ENCODE results near the gene COX7A2L. TPM values are rescaled to one million over a fixed set of nuclear protein-coding genes. Genes with fewer than 3 reads are reported as not detected.

Gene COX7A2L
- total RNA-seq, 1 experiment from 2014 or later, result 99.5 TPM

DNA sequence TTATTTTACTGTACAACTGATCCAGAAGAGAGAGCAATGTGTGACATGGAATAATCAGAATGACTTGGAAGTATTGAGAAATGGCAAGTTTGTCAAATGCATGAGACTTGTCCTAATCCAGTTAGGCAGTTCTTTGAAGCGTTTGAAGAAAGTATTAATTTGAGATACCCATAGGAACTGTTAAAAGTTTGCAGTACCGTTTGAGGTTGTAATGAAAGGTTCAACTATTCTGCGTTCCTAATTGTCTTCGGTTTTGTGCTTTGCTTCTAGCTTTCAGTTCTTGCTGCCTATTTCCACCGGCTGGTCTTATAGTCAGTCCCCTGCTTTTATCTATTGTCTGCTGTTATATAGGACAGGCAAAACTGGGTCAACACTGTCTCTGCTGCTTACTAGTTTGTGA, 41.8 kb downstream of the COX7A2L start (continued):
- TF ChIP-seq, protein P1, sequence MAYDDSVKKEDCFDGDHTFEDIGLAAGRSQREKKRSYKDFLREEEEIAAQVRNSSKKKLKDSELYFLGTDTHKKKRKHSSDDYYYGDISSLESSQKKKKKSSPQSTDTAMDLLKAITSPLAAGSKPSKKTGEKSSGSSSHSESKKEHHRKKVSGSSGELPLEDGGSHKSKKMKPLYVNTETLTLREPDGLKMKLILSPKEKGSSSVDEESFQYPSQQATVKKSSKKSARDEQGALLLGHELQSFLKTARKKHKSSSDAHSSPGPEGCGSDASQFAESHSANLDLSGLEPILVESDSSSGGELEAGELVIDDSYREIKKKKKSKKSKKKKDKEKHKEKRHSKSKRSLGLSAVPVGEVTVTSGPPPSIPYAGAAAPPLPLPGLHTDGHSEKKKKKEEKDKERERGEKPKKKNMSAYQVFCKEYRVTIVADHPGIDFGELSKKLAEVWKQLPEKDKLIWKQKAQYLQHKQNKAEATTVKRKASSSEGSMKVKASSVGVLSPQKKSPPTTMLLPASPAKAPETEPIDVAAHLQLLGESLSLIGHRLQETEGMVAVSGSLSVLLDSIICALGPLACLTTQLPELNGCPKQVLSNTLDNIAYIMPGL (CRISPR knock-in tag; IDR thresholded peaks at IDR 0.05), result no peak
- TF ChIP-seq, protein P2, sequence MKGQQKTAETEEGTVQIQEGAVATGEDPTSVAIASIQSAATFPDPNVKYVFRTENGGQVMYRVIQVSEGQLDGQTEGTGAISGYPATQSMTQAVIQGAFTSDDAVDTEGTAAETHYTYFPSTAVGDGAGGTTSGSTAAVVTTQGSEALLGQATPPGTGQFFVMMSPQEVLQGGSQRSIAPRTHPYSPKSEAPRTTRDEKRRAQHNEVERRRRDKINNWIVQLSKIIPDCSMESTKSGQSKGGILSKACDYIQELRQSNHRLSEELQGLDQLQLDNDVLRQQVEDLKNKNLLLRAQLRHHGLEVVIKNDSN (CRISPR knock-in tag; IDR thresholded peaks at IDR 0.05), result no peak
- TF ChIP-seq, protein P3, sequence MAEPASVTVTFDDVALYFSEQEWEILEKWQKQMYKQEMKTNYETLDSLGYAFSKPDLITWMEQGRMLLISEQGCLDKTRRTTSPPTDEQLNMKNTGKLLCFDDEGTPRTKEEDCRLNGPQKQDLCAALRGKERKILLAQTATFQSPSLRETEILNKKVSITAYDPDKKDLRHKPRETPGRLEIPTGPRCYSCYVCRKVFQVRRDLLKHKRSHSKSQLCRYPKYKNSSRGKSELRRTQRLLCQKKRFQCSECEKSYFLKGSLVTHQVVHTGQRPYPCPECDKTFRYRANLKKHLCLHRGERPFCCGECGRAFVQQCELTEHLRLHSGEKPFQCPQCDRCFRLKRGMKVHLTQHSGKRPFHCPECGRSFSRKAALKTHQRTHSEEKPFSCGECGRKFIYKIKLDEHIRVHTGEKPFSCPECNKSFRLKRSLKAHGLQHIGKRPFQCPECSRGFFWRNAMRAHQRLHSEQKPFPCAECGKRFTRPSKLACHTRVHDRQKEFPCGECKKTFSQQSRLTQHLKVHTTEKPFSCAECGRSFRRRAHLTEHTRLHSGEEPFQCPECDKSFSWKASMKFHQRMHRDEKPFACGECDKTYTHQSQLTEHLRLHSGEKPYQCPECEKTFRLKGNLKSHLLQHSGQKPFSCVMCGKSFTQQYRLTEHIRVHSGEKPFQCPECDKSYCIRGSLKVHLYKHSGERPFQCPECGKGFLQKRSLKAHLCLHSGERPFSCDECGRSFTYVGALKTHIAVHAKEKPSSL (CRISPR knock-in tag; conservative IDR thresholded peaks at IDR 0.05), result no peak
- TF ChIP-seq, protein P4, sequence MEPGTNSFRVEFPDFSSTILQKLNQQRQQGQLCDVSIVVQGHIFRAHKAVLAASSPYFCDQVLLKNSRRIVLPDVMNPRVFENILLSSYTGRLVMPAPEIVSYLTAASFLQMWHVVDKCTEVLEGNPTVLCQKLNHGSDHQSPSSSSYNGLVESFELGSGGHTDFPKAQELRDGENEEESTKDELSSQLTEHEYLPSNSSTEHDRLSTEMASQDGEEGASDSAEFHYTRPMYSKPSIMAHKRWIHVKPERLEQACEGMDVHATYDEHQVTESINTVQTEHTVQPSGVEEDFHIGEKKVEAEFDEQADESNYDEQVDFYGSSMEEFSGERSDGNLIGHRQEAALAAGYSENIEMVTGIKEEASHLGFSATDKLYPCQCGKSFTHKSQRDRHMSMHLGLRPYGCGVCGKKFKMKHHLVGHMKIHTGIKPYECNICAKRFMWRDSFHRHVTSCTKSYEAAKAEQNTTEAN (CRISPR knock-in tag; IDR thresholded peaks at IDR 0.05), result no peak

DNA sequence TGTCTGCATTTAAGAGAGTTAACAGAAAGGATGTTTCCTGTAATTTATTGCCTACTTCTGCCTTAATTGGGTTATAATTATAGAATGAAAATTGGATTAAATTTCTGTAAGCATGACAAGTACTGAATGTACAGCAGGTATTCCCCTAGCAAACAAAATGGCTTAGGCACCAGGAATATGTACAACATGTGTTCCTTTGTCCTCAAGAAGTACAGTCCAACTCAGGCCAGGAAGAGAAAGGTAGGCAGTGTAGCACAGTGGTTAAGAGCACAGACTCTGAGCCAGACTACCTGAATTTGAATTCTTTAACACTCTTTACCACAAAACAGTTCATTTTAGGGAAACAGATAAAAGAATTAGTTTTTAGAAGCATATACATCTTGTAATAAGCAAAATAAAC, 43.1 kb downstream of the COX7A2L start:
- TF ChIP-seq, protein P5, sequence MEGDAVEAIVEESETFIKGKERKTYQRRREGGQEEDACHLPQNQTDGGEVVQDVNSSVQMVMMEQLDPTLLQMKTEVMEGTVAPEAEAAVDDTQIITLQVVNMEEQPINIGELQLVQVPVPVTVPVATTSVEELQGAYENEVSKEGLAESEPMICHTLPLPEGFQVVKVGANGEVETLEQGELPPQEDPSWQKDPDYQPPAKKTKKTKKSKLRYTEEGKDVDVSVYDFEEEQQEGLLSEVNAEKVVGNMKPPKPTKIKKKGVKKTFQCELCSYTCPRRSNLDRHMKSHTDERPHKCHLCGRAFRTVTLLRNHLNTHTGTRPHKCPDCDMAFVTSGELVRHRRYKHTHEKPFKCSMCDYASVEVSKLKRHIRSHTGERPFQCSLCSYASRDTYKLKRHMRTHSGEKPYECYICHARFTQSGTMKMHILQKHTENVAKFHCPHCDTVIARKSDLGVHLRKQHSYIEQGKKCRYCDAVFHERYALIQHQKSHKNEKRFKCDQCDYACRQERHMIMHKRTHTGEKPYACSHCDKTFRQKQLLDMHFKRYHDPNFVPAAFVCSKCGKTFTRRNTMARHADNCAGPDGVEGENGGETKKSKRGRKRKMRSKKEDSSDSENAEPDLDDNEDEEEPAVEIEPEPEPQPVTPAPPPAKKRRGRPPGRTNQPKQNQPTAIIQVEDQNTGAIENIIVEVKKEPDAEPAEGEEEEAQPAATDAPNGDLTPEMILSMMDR (IDR thresholded peaks at IDR 0.05), result no peak
- TF ChIP-seq, protein P6, sequence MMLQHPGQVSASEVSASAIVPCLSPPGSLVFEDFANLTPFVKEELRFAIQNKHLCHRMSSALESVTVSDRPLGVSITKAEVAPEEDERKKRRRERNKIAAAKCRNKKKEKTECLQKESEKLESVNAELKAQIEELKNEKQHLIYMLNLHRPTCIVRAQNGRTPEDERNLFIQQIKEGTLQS (CRISPR knock-in tag; conservative IDR thresholded peaks at IDR 0.05), result no peak
- TF ChIP-seq CREM (CRISPR knock-in tag; IDR thresholded peaks at IDR 0.05), result no peak
- no peak for TF ChIP-seq ZNF317 (CRISPR knock-in tag; IDR thresholded peaks at IDR 0.05; ENCODE audit: borderline replicate concordance, low read depth)
- TF ChIP-seq, protein P3 (CRISPR knock-in tag; conservative IDR thresholded peaks at IDR 0.05), result no peak
- no peak for TF ChIP-seq ATF1 (CRISPR knock-in tag; IDR thresholded peaks at IDR 0.05)
- TF ChIP-seq, protein P7, sequence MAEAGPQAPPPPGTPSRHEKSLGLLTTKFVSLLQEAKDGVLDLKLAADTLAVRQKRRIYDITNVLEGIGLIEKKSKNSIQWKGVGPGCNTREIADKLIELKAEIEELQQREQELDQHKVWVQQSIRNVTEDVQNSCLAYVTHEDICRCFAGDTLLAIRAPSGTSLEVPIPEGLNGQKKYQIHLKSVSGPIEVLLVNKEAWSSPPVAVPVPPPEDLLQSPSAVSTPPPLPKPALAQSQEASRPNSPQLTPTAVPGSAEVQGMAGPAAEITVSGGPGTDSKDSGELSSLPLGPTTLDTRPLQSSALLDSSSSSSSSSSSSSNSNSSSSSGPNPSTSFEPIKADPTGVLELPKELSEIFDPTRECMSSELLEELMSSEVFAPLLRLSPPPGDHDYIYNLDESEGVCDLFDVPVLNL (CRISPR knock-in tag; IDR thresholded peaks at IDR 0.05; ENCODE audit: borderline replicate concordance, low read depth), result no peak
- no peak for TF ChIP-seq ZNF423 (CRISPR knock-in tag; IDR thresholded peaks at IDR 0.05)
- TF ChIP-seq, protein P8, sequence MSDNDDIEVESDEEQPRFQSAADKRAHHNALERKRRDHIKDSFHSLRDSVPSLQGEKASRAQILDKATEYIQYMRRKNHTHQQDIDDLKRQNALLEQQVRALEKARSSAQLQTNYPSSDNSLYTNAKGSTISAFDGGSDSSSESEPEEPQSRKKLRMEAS (CRISPR knock-in tag; IDR thresholded peaks at IDR 0.05), result no peak
- TF ChIP-seq, protein P9, sequence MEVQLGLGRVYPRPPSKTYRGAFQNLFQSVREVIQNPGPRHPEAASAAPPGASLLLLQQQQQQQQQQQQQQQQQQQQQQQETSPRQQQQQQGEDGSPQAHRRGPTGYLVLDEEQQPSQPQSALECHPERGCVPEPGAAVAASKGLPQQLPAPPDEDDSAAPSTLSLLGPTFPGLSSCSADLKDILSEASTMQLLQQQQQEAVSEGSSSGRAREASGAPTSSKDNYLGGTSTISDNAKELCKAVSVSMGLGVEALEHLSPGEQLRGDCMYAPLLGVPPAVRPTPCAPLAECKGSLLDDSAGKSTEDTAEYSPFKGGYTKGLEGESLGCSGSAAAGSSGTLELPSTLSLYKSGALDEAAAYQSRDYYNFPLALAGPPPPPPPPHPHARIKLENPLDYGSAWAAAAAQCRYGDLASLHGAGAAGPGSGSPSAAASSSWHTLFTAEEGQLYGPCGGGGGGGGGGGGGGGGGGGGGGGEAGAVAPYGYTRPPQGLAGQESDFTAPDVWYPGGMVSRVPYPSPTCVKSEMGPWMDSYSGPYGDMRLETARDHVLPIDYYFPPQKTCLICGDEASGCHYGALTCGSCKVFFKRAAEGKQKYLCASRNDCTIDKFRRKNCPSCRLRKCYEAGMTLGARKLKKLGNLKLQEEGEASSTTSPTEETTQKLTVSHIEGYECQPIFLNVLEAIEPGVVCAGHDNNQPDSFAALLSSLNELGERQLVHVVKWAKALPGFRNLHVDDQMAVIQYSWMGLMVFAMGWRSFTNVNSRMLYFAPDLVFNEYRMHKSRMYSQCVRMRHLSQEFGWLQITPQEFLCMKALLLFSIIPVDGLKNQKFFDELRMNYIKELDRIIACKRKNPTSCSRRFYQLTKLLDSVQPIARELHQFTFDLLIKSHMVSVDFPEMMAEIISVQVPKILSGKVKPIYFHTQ (CRISPR knock-in tag; IDR thresholded peaks at IDR 0.05), result no peak
- no peak for TF ChIP-seq ZNF219 (CRISPR knock-in tag; IDR thresholded peaks at IDR 0.05; ENCODE audit: borderline replicate concordance)
- POLR2A ChIA-PET, result no interaction called here
- Mint-ChIP-seq H3K4me1 (peaks cover 3% of the 10 kb centered on the region; the same call in 1 of the 2 replicates), H3K27ac (no peak overlapping the region), H3K27me3 (ENCODE audit: low read depth) (no peaks in the 10 kb centered on the region), H3K4me3 (no peak overlapping the region), H3K9me3 (peaks cover 4% of the 10 kb centered on the region), H3K36me3 (peaks cover 35% of the 10 kb centered on the region)
- DNase-seq (ENCODE audit: low spot score) (no peak), ATAC-seq (no peak)
- CTCF ChIA-PET, result no interaction called here

All from WTC11 (cell line).